Lung (tissue), 12 donors: ENCODE results near the gene TMEM54. TPM values are rescaled to one million over a fixed set of nuclear protein-coding genes. Genes with fewer than 3 reads are reported as not detected.

Source experiments
- ATAC-seq: fragments of 200-7000 bp; cut with Tn5 transposase; one replicate; pipeline ENCODE4 v1.9.1; 2020; ENCODE audit warnings: moderate number of reproducible peaks; ENCODE audit not compliant: insufficient read depth, low FRiP score
- DNase-seq, 3 donors: peaks; one replicate each; pipeline ENCODE4 v3.0.0-alpha.2; 2013 to 2017
- H3K27ac ChIP-seq, 2 donors: one replicate each; pipeline ENCODE4 v1.5.1; 2013; ENCODE audit warnings: mild to moderate bottlenecking in 2 of 2, moderate library complexity in 2 of 2, control low read depth in 1 of 2, inconsistent platforms in 1 of 2, low read depth in 1 of 2, low read length in 1 of 2
- H3K27me3 ChIP-seq, 3 donors: one replicate each; pipeline ENCODE4 v1.5.1; 2013; ENCODE audit warnings: low read length in 2 of 3; ENCODE audit not compliant: control insufficient read depth in 3 of 3, insufficient read depth in 3 of 3
- H3K36me3 ChIP-seq, 4 donors: one replicate each; pipeline ENCODE4 v1.5.1; 2013; ENCODE audit warnings: low read length in 4 of 4, mild to moderate bottlenecking in 1 of 4, moderate library complexity in 1 of 4; ENCODE audit not compliant: control insufficient read depth in 4 of 4, insufficient read depth in 4 of 4
- H3K4me1 ChIP-seq, 5 donors: one replicate each; pipeline ENCODE4 v1.5.1; 2013; ENCODE audit warnings: low read length in 5 of 5, mild to moderate bottlenecking in 2 of 5, moderate library complexity in 1 of 5; ENCODE audit not compliant: control insufficient read depth in 5 of 5, insufficient read depth in 5 of 5
- H3K4me3 ChIP-seq: one replicate; pipeline ENCODE4 v1.5.1; 2013; ENCODE audit warnings: mild to moderate bottlenecking, control low read depth, moderate library complexity
- H3K9ac ChIP-seq, 2 donors: one replicate each; pipeline ENCODE4 v1.5.1; 2013; ENCODE audit warnings: low read length in 2 of 2, control low read depth in 1 of 2; ENCODE audit not compliant: insufficient read depth in 1 of 2
- H3K9me3 ChIP-seq, 4 donors: one replicate each; pipeline ENCODE4 v1.5.1; 2013; ENCODE audit warnings: low read length in 3 of 4, mild to moderate bottlenecking in 1 of 4, moderate library complexity in 1 of 4; ENCODE audit not compliant: control insufficient read depth in 4 of 4, insufficient read depth in 3 of 4
- CTCF ChIP-seq: IDR thresholded peaks from 2 replicates; pipeline ENCODE4 v1.5.1; 2012; ENCODE audit warnings: mild to moderate bottlenecking; ENCODE audit errors: control extremely low read depth, extremely low read depth
- WGBS, 2 donors: extraction: QIAGEN DNeasy Blood & Tissue Kit; methylation state at CpG; one replicate each; pipeline ENCODE4 v1.1.7; 2013; 5-methylcytosine and 5-hydroxymethylcytosine counted together
- polyA plus RNA-seq, 2 donors: library from polyadenylated mRNA; stranded (reverse); fragments of 200-250 nt; gene quantifications; one replicate each; pipeline ENCODE4 v1.2.1, GENCODE V29; 2013
- total RNA-seq, 2 donors: library from RNA; depleted of rRNA in 1 of 2; stranded (reverse); fragments of >200 nt in 1 of 2; gene quantifications; one replicate each; pipeline ENCODE4 v1.2.1, GENCODE V29; 2014 to 2021
- donor health status: control.
- donor health status: control.
- donor health status: Bipolar disorder and iron deficiency.
- donor health status: healthy.
- donor health status: DM: yes; HTN: yes; CAD: no.

Gene TMEM54
- total and polyA plus RNA-seq, 4 donors, result 22.4 to 56.6 (median 43.1) TPM

- ATAC-seq (no peak), DNase-seq (peak in 2 of 3 donors; percentile 38 to 45)
- Histone ChIP-seq H3K27me3 (no peaks in the 10 kb centered on the region), H3K4me3 (no peak overlapping the region), H3K9ac (no peak overlapping the region), H3K27ac (no peak overlapping the region), H3K9me3 (no peaks in the 10 kb centered on the region), H3K4me1 (peaks cover 0 to 8% (median 0%) of the 10 kb centered on the region in 5 donors), H3K36me3 (peaks cover 10 to 28% (median 16%) of the 10 kb centered on the region in 4 donors)
- WGBS, 2 donors, result 77 to 94% methylated on average over 1 of the region's 1 CpG
- no peak for TF ChIP-seq CTCF
Measured at GRCh38 chr1:32948390-32948722, 47.2 kb upstream of the TMEM54 start.

- Histone ChIP-seq H3K4me3 (no peak overlapping the region), H3K27me3 (no peaks in the 10 kb centered on the region), H3K36me3 (peaks cover 10 to 28% (median 17%) of the 10 kb centered on the region in 4 donors), H3K4me1 (peaks cover 0 to 5% (median 0%) of the 10 kb centered on the region in 5 donors), H3K9me3 (no peaks in the 10 kb centered on the region), H3K27ac (no peak overlapping the region), H3K9ac (no peak overlapping the region)
- TF ChIP-seq CTCF, result no peak
- ATAC-seq (no peak), DNase-seq (peak in 1 of 3 donors; percentile 24)
- WGBS, 2 donors, result 69 to 88% methylated on average over 6 of the region's 6 CpGs
Measured at GRCh38 chr1:32947669-32948389, 46.6 kb upstream of the TMEM54 start.

- H3K9ac ChIP-seq, result no peak overlapping the region
- H3K4me3 ChIP-seq, result no peak overlapping the region
- no peaks in the 10 kb centered on the region for H3K9me3 ChIP-seq
- ATAC-seq (no peak), DNase-seq (no peak)
- H3K27ac ChIP-seq, result no peak overlapping the region
- H3K27me3 ChIP-seq, result no peaks in the 10 kb centered on the region
- peaks cover 0 to 5% (median 0%) of the 10 kb centered on the region in 5 donors for H3K4me1 ChIP-seq
- 89 to 92% methylated on average over 2 of the region's 2 CpGs for WGBS, 2 donors
- TF ChIP-seq CTCF, result no peak
- peaks cover 10 to 30% (median 19%) of the 10 kb centered on the region in 4 donors for H3K36me3 ChIP-seq
Measured at GRCh38 chr1:32946413-32946812, 45.2 kb upstream of the TMEM54 start.
